Ectodermal cell (in vitro differentiated cells): Measurements from ENCODE around the gene SUMF2.
"Not testable (repeated sequence)": the region's sequence is repeated elsewhere in the genome, so short reads cannot be mapped to it uniquely, and the experiment has no call there.

Experiments
- H3K27ac ChIP-seq: 2 replicates; pipeline ENCODE4 v1.7.0; 2013; ENCODE audit warnings: mild to moderate bottlenecking, low read depth, low read length; ENCODE audit not compliant: insufficient read depth, poor library complexity, severe bottlenecking
- H3K27me3 ChIP-seq: 2 replicates; pipeline ENCODE4 v1.7.0; 2013; ENCODE audit warnings: mild to moderate bottlenecking, low read length; ENCODE audit not compliant: insufficient read depth, control insufficient read depth, poor library complexity, severe bottlenecking
- H3K36me3 ChIP-seq: one replicate; pipeline ENCODE4 v1.7.0; 2013; ENCODE audit warnings: low read length; ENCODE audit not compliant: control insufficient read depth, insufficient read depth
- H3K4me1 ChIP-seq: one replicate; pipeline ENCODE4 v1.7.0; 2013; ENCODE audit warnings: low read length; ENCODE audit not compliant: control insufficient read depth, insufficient read depth
- H3K4me3 ChIP-seq: 2 replicates; pipeline ENCODE4 v1.7.0; 2013; ENCODE audit warnings: low read depth, low read length, control low read depth; ENCODE audit not compliant: insufficient read depth
- H3K9me3 ChIP-seq: 2 replicates; pipeline ENCODE4 v1.7.0; 2013; ENCODE audit warnings: mild to moderate bottlenecking, low read length, moderate library complexity; ENCODE audit not compliant: control insufficient read depth
- WGBS, 2 experiments: methylation state at CpG; one replicate each; pipeline ENCODE4 v1.1.7; 2013; ENCODE audit warnings: missing lambda C conversion rate in 2 of 2; 5-methylcytosine and 5-hydroxymethylcytosine counted together

Gene SUMF2

DNA sequence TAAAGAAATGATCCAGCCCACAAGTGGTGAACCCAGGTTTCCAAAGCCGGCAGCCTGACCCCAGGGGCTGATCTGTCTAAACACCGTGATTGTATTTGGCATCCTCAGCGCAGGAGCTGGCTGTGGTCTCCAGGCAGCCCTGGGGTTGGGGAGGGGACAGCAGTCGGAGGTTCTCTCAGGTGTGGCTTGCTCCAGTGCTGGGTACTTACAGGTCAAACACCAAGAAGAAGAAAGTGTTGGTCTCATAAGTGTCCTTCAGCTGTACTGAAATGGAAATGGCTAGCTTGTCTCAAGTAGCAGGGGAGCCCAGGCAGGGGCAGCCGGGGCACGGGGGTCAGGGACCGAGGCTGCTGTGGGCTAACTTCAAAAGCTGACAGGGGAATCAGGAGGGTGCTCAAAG, 22.7 kb downstream of the SUMF2 start:
- H3K27me3 ChIP-seq: no peaks in the 10 kb centered on the region
- H3K4me1 ChIP-seq: no peaks in the 10 kb centered on the region
- H3K4me3 ChIP-seq: no peak overlapping the region
- no peaks in the 10 kb centered on the region for H3K36me3 ChIP-seq
- WGBS, 2 experiments: 93 to 94% methylated on average over 7 of the region's 7 CpGs
- no peaks in the 10 kb centered on the region for H3K9me3 ChIP-seq
- no peak overlapping the region for H3K27ac ChIP-seq

DNA sequence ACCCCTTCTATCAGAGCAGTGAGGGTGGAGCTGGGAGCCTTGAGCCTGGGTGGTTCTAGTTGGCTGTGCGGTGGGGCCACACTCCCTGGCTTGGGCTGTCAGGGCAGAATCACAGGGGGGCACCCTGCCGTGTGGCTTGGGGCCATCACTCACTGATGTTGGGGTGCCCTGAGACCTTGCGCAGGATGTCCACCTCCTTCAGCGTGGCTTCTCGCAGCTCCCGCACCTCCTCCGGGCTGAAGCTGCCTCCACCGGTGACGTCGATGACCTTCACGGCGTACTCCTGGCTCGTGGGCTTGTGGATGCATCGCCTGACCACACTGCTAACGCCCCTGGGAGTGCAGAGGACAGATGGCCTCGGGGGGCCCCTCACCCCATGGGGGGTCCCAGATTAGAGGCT, 23.4 kb downstream of the SUMF2 start:
- no peaks in the 10 kb centered on the region for H3K4me1 ChIP-seq
- no peaks in the 10 kb centered on the region for H3K9me3 ChIP-seq
- H3K27ac ChIP-seq: no peak overlapping the region
- no peaks in the 10 kb centered on the region for H3K36me3 ChIP-seq
- no peak overlapping the region for H3K4me3 ChIP-seq
- WGBS, 2 experiments: 94 to 95% methylated on average over 16 of the region's 16 CpGs
- H3K27me3 ChIP-seq: no peaks in the 10 kb centered on the region

DNA sequence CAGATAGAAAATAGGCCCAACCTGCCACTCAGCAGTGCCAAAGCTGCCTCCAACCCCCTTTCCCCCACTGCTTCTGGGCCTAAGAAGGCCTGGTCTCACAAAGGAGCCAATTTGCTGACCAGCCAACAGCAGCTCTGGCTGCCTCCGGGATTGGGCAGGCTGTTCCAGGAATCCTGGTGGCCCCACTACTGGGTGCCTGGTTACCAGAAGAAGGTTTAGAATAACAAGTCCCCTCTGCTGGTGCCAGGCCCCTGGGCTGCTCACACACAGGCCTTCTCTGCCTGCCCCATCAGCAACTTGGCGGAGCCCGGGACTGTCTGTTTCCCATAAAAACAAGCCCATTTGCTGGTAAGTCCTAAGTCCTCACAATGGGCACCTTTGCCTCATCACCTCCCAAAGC, 27.5 kb downstream of the SUMF2 start:
- Histone ChIP-seq H3K4me1 (no peaks in the 10 kb centered on the region), H3K36me3 (no peaks in the 10 kb centered on the region), H3K9me3 (no peaks in the 10 kb centered on the region), H3K4me3 (no peak overlapping the region), H3K27me3 (no peaks in the 10 kb centered on the region), H3K27ac (no peak overlapping the region)
- 80 to 97% methylated on average over 3 of the region's 3 CpGs for WGBS, 2 experiments

DNA sequence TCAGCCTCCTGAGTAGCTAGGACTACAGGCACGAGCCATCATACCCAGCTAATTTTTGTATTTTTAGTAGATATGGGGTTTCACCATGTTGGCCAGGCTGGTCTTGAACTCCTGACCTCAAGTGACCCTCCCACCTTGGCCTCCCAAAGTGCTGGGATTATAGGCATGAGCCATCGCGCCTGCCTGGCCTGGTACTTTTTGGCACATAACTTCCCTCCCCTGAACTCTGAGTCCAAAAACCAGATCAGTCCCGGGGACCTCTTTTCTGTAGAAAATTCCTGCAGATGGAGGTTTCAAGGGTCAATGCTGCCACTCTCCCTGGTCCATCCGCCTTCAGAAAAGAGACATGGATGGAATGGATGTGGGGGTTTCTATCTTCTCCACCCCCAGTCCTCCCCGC, 28.3 kb downstream of the SUMF2 start:
- WGBS, 2 experiments: 88 to 94% methylated on average over 5 to 6 of the region's 6 CpGs
- H3K9me3 ChIP-seq: not testable (repeated sequence)

DNA sequence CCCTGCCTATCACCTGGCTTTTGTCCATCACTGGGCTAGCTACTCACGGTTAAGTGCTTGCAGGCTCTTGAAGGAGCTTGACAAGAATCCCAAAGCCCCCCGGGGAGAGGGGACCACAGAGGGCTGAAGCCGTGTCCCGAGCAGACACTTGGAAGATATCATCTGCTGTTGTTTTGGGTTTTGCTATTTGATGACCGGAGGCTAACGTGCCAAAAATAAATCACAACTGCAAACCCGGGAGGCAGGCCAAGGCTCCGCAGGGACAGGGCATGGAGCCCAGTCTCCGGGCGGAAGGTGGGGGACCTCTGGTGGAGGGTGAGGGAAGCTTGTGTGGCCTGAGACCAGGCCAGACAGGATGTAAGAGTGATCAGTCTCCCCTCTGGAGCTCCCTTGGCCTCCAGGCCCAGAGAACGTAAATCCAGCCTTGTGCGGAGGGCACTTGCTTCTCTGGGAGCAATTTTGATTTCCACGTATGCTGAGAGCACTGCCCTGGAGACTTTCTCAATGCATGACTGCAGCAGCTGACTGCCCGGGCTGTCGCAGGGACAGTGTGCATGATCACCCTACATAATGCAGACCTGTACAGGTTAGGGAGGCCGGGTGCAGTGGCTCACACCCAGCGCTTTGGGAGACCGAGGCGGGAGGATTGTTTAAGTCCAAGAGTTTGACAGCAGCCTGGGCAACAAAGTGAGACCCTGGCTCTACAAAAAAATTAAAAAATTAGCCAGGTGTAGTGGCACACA, 28.9 kb downstream of the SUMF2 start, which contains the start of gene PHKG1:
Gene PHKG1, minus strand, starts transcription at position 164 of the 743 bp plus-strand sequence. CDS start 4,011 bp downstream, outside the sequence.
- 83 to 85% methylated on average over 19 of the region's 19 CpGs for WGBS, 2 experiments
- H3K4me1 ChIP-seq: no peaks in the 10 kb centered on the region
- no peak within 1 kb of the TSS for H3K4me3 ChIP-seq
- no peaks in the 10 kb centered on the region for H3K9me3 ChIP-seq
- no peak within 1 kb of the TSS for H3K27ac ChIP-seq
- H3K36me3 ChIP-seq: no peaks in the 10 kb centered on the region
- no peaks in the 10 kb centered on the region for H3K27me3 ChIP-seq

More for the DNA sequence above, 28.3 kb downstream of the SUMF2 start:
- H3K27me3 ChIP-seq, H3K4me3 ChIP-seq, H3K27ac ChIP-seq, H3K4me1 ChIP-seq, H3K36me3 ChIP-seq: not testable (repeated sequence)

DNA sequence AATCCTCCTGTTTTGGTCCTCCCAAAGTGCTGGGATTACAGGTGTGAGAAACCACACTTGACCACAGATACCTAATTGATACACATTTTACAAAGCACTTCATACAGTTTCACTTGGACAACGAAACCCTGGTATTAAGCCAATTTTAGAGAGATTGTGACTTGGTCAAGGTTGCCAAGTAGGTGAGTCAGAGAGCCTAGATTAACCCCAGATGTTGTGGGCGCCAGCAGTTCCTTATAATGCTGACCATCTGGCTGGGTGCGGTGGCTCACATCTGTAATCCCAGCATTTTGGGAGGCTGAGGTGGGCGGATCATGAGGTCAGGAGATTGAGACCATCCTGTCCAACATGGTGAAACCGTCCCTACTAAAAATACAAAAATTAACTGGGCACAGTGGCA, 33.6 kb downstream of the SUMF2 start:
- peaks cover 4% of the 10 kb centered on the region for H3K36me3 ChIP-seq

DNA sequence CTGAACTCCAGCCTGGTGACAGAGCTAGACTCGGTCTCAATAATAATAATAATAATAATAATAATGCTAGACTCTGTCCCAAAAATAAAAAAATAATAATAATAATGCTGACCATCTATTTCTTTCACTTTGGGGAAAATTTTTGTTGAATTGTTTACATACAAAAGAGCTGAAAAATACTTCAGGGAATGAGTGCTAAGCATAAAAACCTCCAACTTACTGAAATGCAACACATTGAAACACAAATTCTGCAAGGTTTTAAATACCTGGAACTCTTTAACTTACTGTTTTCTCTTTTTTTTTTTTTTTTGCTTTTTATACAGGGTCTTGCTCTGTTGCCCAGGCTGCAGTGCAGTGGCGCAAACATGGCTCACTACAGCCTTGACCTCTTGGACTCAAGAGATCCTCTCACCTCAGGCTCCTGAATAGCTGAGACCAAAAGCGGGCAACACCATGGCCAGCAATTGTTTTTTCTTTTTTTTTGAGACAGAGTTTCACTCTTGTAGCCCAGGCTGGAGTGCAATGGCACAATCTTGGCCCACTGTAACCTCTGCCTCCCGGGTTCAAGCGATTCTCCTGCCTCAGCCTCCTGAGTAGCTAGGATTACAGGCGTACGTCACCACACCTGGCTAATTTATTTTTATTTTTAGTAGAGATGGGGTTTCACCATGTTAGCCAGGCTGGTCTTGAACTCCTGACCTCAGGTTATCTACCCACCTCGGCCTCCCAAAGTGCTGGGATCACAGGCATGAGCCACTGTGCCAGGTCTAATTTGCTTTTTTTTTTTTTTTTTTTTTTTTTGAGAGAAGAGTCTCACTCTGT, 34.3 kb downstream of the SUMF2 start:
- not testable (repeated sequence) for H3K27me3 ChIP-seq, H3K4me3 ChIP-seq, H3K4me1 ChIP-seq, H3K36me3 ChIP-seq, H3K27ac ChIP-seq, H3K9me3 ChIP-seq
- WGBS, 2 experiments: 93 to 95% methylated on average over 7 of the region's 8 CpGs

More for the DNA sequence above, 33.6 kb downstream of the SUMF2 start:
- Histone ChIP-seq H3K4me1 (no peaks in the 10 kb centered on the region), H3K4me3 (no peak overlapping the region), H3K27ac (no peak overlapping the region), H3K9me3 (no peaks in the 10 kb centered on the region), H3K27me3 (no peaks in the 10 kb centered on the region)
- 92 to 93% methylated on average over 5 of the region's 5 CpGs for WGBS, 2 experiments

DNA sequence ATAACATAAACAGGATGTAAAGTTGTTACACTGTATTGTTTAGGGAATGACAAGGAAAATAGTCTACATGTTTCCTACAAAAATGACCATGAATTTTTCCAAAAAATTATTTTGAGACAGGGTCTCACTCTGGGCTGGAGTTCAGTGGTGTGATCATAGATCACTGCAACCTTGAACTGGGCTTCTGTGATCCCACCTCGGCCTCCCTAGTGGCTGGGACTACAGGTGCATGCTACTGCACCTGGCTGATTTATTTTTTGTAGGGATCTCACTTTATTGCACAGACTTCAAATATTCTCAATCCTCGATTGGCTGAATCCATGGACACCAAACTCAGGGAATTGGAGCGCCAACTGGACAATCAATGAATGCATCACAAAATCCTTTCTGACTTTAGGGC, 35.6 kb downstream of the SUMF2 start:
- peaks cover 10% of the 10 kb centered on the region for H3K36me3 ChIP-seq
- H3K9me3 ChIP-seq: no peaks in the 10 kb centered on the region
- no peaks in the 10 kb centered on the region for H3K4me1 ChIP-seq
- no peak overlapping the region for H3K4me3 ChIP-seq
- 96 to 98% methylated on average over 3 of the region's 3 CpGs for WGBS, 2 experiments
- no peak overlapping the region for H3K27ac ChIP-seq
- H3K27me3 ChIP-seq: no peaks in the 10 kb centered on the region

DNA sequence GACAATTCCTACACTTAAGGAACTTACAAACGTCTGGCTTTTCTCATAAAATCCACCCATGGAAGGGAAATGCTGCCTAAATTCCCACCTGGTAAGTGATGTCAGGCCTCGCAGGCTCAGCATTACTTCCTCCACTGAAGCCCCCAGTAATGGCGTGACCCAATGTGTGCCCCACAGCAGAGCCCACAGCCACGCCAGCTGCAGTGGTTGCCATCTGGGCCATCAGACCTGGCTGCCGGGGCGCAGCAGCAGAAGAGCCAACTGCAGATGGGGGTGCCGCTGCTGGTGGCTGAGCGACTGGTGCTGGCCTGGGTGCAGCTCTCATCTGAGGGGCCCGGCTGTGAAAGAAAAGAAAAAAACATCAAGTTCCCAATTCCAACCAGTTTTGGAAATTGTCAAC, 40.1 kb downstream of the SUMF2 start:
- not testable (repeated sequence) for H3K9me3 ChIP-seq, H3K4me3 ChIP-seq, H3K4me1 ChIP-seq, H3K27ac ChIP-seq, H3K27me3 ChIP-seq
- peaks cover 10% of the 10 kb centered on the region for H3K36me3 ChIP-seq
- 93 to 97% methylated on average over 9 of the region's 9 CpGs for WGBS, 2 experiments

DNA sequence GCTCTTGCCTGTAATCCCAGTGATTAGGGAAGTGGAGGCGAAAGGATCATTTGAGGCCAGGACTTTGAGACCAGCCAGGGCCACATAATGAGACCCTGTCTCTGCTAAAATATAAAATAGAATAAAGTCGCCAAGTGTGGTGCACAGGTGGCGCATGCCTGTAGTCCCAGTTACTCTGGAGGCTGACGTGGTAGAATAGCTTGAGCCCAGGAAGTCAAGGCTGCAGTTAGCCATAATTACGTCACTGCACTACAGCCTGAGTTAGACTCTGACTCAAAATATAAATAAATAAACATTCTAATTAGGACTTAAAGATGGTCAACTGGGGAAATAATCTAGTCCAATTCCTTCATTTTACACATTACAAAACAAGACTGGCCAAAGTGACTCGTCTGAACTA, 41.4 kb downstream of the SUMF2 start:
- Histone ChIP-seq H3K36me3 (peaks cover 7% of the 10 kb centered on the region), H3K27ac (no peak overlapping the region), H3K4me3 (peak overlapping the region; percentile 65), H3K9me3 (peaks cover under 1% of the 10 kb centered on the region), H3K4me1 (no peaks in the 10 kb centered on the region), H3K27me3 (no peaks in the 10 kb centered on the region)
- 43 to 45% methylated on average over 6 of the region's 6 CpGs for WGBS, 2 experiments
